Chondrocyte (in vitro differentiated cells): ENCODE results near the gene DENND10. TPM values are rescaled to one million over a fixed set of nuclear protein-coding genes. Genes with fewer than 3 reads are reported as not detected.
A peak's percentile ranks its signal among the peaks of the same experiment; 100 is the strongest.

Experiments used
- DNase-seq: peaks from one replicate; pipeline ENCODE4 v3.0.0; 2021; ENCODE audit warnings: mixed read lengths, low spot score
- H3K27ac Mint-ChIP-seq: one replicate; pipeline ENCODE4 v1.8.0; 2021; ENCODE audit warnings: mild to moderate bottlenecking, moderate library complexity, mixed read lengths; ENCODE audit not compliant: unreplicated experiment
- H3K27me3 Mint-ChIP-seq: 2 replicates; pipeline ENCODE4 v1.8.0; 2021; ENCODE audit warnings: low read depth, mixed read lengths
- H3K36me3 Mint-ChIP-seq: 2 replicates; pipeline ENCODE4 v1.8.0; 2021; ENCODE audit warnings: low read depth, mixed read lengths
- H3K4me1 Mint-ChIP-seq: 2 replicates; pipeline ENCODE4 v1.8.0; 2021; ENCODE audit warnings: low read depth, mild to moderate bottlenecking, mixed read lengths
- H3K4me3 Mint-ChIP-seq: one replicate; pipeline ENCODE4 v1.8.0; 2021; ENCODE audit warnings: mild to moderate bottlenecking, moderate library complexity, mixed read lengths; ENCODE audit not compliant: unreplicated experiment
- H3K9me3 Mint-ChIP-seq: 2 replicates; pipeline ENCODE4 v1.8.0; 2021; ENCODE audit warnings: low read depth, mixed read lengths
- CTCF ChIP-seq: fragments of 200-600 bp; sonication (generic); IDR thresholded peaks from 2 replicates; pipeline ENCODE4 v1.5.0; 2021; ENCODE audit warnings: antibody characterized with exemption, mild to moderate bottlenecking, moderate library complexity
- total RNA-seq: library from RNA; stranded (reverse); gene quantifications from 3 replicates; pipeline ENCODE4 v1.2.1, GENCODE V29; 2021

DENND10 gene
- total RNA-seq, 1 donor from 2014 or later: 43.0 TPM

- H3K27ac Mint-ChIP-seq: peak overlapping the region; percentile 99
These were observed 24.1 kb upstream of the DENND10 start for GRCh38 chr10:119079599-119080520.

GRCh38 chr10:119080521-119081259 lies 23.2 kb upstream of the DENND10 start, which contains the start of gene EIF3A:
EIF3A (minus strand) TSS chr10:119080817; CDS start chr10:119080676, 141 bp downstream.
- TF ChIP-seq CTCF: no peak
- DNase-seq: peak; percentile 97
- H3K9me3 Mint-ChIP-seq: no peaks in the 10 kb centered on the region
- H3K36me3 Mint-ChIP-seq: no peaks in the 10 kb centered on the region
- peak within 1 kb of the TSS; percentile 98 for H3K4me3 Mint-ChIP-seq
- no peaks in the 10 kb centered on the region for H3K27me3 Mint-ChIP-seq
- H3K27ac Mint-ChIP-seq: peak within 1 kb of the TSS; percentile 99
- H3K4me1 Mint-ChIP-seq: peaks cover 36% of the 10 kb centered on the region

More at GRCh38 chr10:119079599-119080520, 24.1 kb upstream of the DENND10 start:
- DNase-seq: peak; percentile 93
- Mint-ChIP-seq H3K27me3 (no peaks in the 10 kb centered on the region), H3K4me3 (peak overlapping the region; percentile 98), H3K4me1 (peaks cover 42% of the 10 kb centered on the region), H3K9me3 (no peaks in the 10 kb centered on the region), H3K36me3 (no peaks in the 10 kb centered on the region)
- no peak for TF ChIP-seq CTCF

GRCh38 chr10:119084896-119085295 lies 19.0 kb upstream of the DENND10 start:
- Mint-ChIP-seq H3K27ac (no peak overlapping the region), H3K9me3 (no peaks in the 10 kb centered on the region), H3K36me3 (no peaks in the 10 kb centered on the region), H3K4me1 (peaks cover 9% of the 10 kb centered on the region), H3K4me3 (no peak overlapping the region), H3K27me3 (no peaks in the 10 kb centered on the region)
- DNase-seq: no peak
- TF ChIP-seq CTCF: no peak

GRCh38 chr10:119087271-119087882 lies 16.5 kb upstream of the DENND10 start:
- Mint-ChIP-seq H3K4me3 (no peak overlapping the region), H3K4me1 (peaks cover 3% of the 10 kb centered on the region), H3K27ac (no peak overlapping the region), H3K9me3 (no peaks in the 10 kb centered on the region), H3K36me3 (no peaks in the 10 kb centered on the region), H3K27me3 (no peaks in the 10 kb centered on the region)
- no peak for DNase-seq
- TF ChIP-seq CTCF: no peak
